Neuronal stem cell (in vitro differentiated cells): ENCODE data around the gene NRARP.

ENCODE experiments used
- DNase-seq: peaks from one replicate; pipeline ENCODE4 v3.0.0-alpha.2; 2013; ENCODE audit warnings: low spot score
- H2AFZ ChIP-seq: one replicate; pipeline ENCODE4 v1.6.1; 2013; ENCODE audit warnings: mild to moderate bottlenecking, low read length, inconsistent platforms
- H2AK5ac ChIP-seq: 2 replicates; pipeline ENCODE4 v1.6.1; 2013; ENCODE audit warnings: low read depth, mild to moderate bottlenecking, inconsistent platforms, low read length, moderate library complexity, mixed read lengths
- H2BK120ac ChIP-seq: 2 replicates; pipeline ENCODE4 v1.6.1; 2013; ENCODE audit warnings: low read depth, mild to moderate bottlenecking, inconsistent platforms, low read length, moderate library complexity, mixed read lengths
- H2BK12ac ChIP-seq: one replicate; pipeline ENCODE4 v1.6.1; 2013; ENCODE audit warnings: low read length, inconsistent platforms
- H2BK15ac ChIP-seq: 2 replicates; pipeline ENCODE4 v1.6.1; 2013; ENCODE audit warnings: mild to moderate bottlenecking, low read length, inconsistent platforms, mixed read lengths
- H2BK5ac ChIP-seq: one replicate; pipeline ENCODE4 v1.6.1; 2013; ENCODE audit warnings: inconsistent platforms, mild to moderate bottlenecking, low read length, moderate library complexity
- H3K14ac ChIP-seq: one replicate; pipeline ENCODE4 v1.6.1; 2013; ENCODE audit warnings: low read length, inconsistent platforms
- H3K18ac ChIP-seq: 2 replicates; pipeline ENCODE4 v1.6.1; 2013; ENCODE audit warnings: low read length, inconsistent platforms
- H3K23ac ChIP-seq: 2 replicates; pipeline ENCODE4 v1.6.1; 2013; ENCODE audit warnings: low read depth, mild to moderate bottlenecking, mixed read lengths, low read length, inconsistent platforms; ENCODE audit not compliant: poor library complexity
- H3K27ac ChIP-seq: replicated peaks from 3 replicates; pipeline ENCODE4 v1.5.1; 2013; ENCODE audit warnings: low read length, inconsistent platforms
- H3K27me3 ChIP-seq, 3 experiments: 2 replicates each; pipeline ENCODE4 v1.6.1; 2013; ENCODE audit warnings: low read length in 3 of 3, mild to moderate bottlenecking in 2 of 3, inconsistent platforms in 1 of 3, low read depth in 1 of 3, mixed read lengths in 1 of 3, moderate library complexity in 1 of 3; ENCODE audit not compliant: control insufficient read depth in 3 of 3, insufficient read depth in 3 of 3
- H3K36me3 ChIP-seq, 2 donors: replicated peaks in 1 of 2; 2 replicates each; pipeline ENCODE4 v1.6.1; 2013; ENCODE audit warnings: low read length in 2 of 2; ENCODE audit not compliant: control insufficient read depth in 2 of 2, insufficient read depth in 2 of 2
- H3K4ac ChIP-seq: 2 replicates; pipeline ENCODE4 v1.6.1; 2013; ENCODE audit warnings: inconsistent platforms, mild to moderate bottlenecking, low read length, moderate library complexity
- H3K4me1 ChIP-seq, 2 donors: 1 replicate in 1 of 2; 2 replicates in 1 of 2; pipeline ENCODE4 v1.6.1; 2013; ENCODE audit warnings: low read length in 2 of 2, low read depth in 1 of 2; ENCODE audit not compliant: control insufficient read depth in 2 of 2, insufficient read depth in 1 of 2
- H3K4me2 ChIP-seq: one replicate; pipeline ENCODE4 v1.6.1; 2013; ENCODE audit warnings: mild to moderate bottlenecking, low read length, inconsistent platforms; ENCODE audit not compliant: insufficient read depth, poor library complexity, severe bottlenecking
- H3K4me3 ChIP-seq, 2 donors: 2 replicates each; pipeline ENCODE4 v1.5.1; 2013; ENCODE audit warnings: low read length in 2 of 2, mild to moderate bottlenecking in 2 of 2, inconsistent platforms in 1 of 2, moderate library complexity in 1 of 2
- H3K79me1 ChIP-seq: one replicate; pipeline ENCODE4 v1.6.1; 2013; ENCODE audit warnings: low read depth, mild to moderate bottlenecking, inconsistent platforms, low read length, moderate library complexity
- H3K9ac ChIP-seq: one replicate; pipeline ENCODE4 v1.6.1; 2013; ENCODE audit warnings: mild to moderate bottlenecking, low read depth, low read length, inconsistent platforms; ENCODE audit not compliant: poor library complexity
- H3K9me3 ChIP-seq, 2 donors: replicated peaks in 1 of 2; 2 replicates each; pipeline versions ENCODE3 to v1.6.1; 2013; ENCODE audit warnings: low read length in 2 of 2, mild to moderate bottlenecking in 2 of 2, inconsistent platforms in 1 of 2, low read depth in 1 of 2, mixed read lengths in 1 of 2, moderate library complexity in 1 of 2; ENCODE audit not compliant: control insufficient read depth in 2 of 2, insufficient read depth in 1 of 2
- H4K8ac ChIP-seq: one replicate; pipeline ENCODE4 v1.6.1; 2013; ENCODE audit warnings: low read depth, mild to moderate bottlenecking, inconsistent platforms, low read length, moderate library complexity
- H4K91ac ChIP-seq: one replicate; pipeline ENCODE4 v1.6.1; 2013; ENCODE audit warnings: low read length, low read depth, mild to moderate bottlenecking, inconsistent platforms; ENCODE audit not compliant: poor library complexity
- WGBS, 2 donors: extraction: QIAGEN DNeasy Blood & Tissue Kit; methylation state at CpG; one replicate each; pipeline ENCODE4 v1.1.7; 2013; ENCODE audit warnings: missing lambda C conversion rate in 2 of 2, mixed read lengths in 1 of 2; ENCODE audit not compliant: insufficient read length in 2 of 2, insufficient replicate concordance in 1 of 2; ENCODE audit errors: extremely low coverage in 2 of 2; 5-methylcytosine and 5-hydroxymethylcytosine counted together

Gene NRARP

GRCh38 chr9:137297966-137298365 lies 4.1 kb downstream of the NRARP start:
- H3K4me2 ChIP-seq: no peak overlapping the region
- H2BK15ac ChIP-seq: peak overlapping the region; percentile 75
- no peak overlapping the region for H2BK120ac ChIP-seq
- H2AK5ac ChIP-seq: peak overlapping the region; percentile 85
- peaks cover 6% of the 10 kb centered on the region for H3K79me1 ChIP-seq
- H4K8ac ChIP-seq: no peak overlapping the region
- H3K36me3 ChIP-seq: peaks cover 5 to 14% of the 10 kb centered on the region in 2 donors
- H3K27ac ChIP-seq: no peak overlapping the region
- H3K18ac ChIP-seq: peak overlapping the region; percentile 35
- H3K9me3 ChIP-seq: peaks cover 0 to 9% of the 10 kb centered on the region in 2 donors
- H3K4me1 ChIP-seq: peaks cover 32 to 35% of the 10 kb centered on the region in 2 donors
- peak overlapping the region; percentile 58 for H2BK5ac ChIP-seq
- no CpG with 5 or more reads among the region's 7 CpGs for WGBS, 2 donors
- H2AFZ ChIP-seq: no peak overlapping the region
- no peak overlapping the region for H4K91ac ChIP-seq
- H2BK12ac ChIP-seq: peak overlapping the region; percentile 41
- H3K27me3 ChIP-seq: peaks cover 0 to 13% (median 2%) of the 10 kb centered on the region in 3 experiments
- H3K4me3 ChIP-seq: no peak overlapping the region
- no peak overlapping the region for H3K9ac ChIP-seq
- H3K4ac ChIP-seq: no peak overlapping the region
- H3K14ac ChIP-seq: no peak overlapping the region
- no peak for DNase-seq
- no peak overlapping the region for H3K23ac ChIP-seq

GRCh38 chr9:137296670-137297664 lies 5.1 kb downstream of the NRARP start:
- Histone ChIP-seq H2BK120ac (peak overlapping the region; percentile 97), H3K4me2 (peak overlapping the region; percentile 62), H2BK12ac (peak overlapping the region; percentile 99), H3K9ac (peak overlapping the region; percentile 67), H3K18ac (peak overlapping the region; percentile 97), H3K36me3 (peaks cover 5 to 14% of the 10 kb centered on the region in 2 donors), H4K8ac (peak overlapping the region; percentile 29), H3K27me3 (peaks cover 0 to 11% (median 2%) of the 10 kb centered on the region in 3 experiments), H3K9me3 (peaks cover 0 to 10% of the 10 kb centered on the region in 2 donors), H3K4me1 (peaks cover 28 to 31% of the 10 kb centered on the region in 2 donors), H2BK15ac (peak overlapping the region; percentile 99), H2AFZ (peak overlapping the region; percentile 87), H3K23ac (peak overlapping the region; percentile 97), H3K4me3 (peak overlapping the region; percentile 46 to 49), H3K4ac (peak overlapping the region; percentile 93), H3K14ac (peak overlapping the region; percentile 79), H4K91ac (no peak overlapping the region), H3K79me1 (peaks cover 6% of the 10 kb centered on the region), H3K27ac (peak overlapping the region; percentile 75), H2BK5ac (no peak overlapping the region), H2AK5ac (peak overlapping the region; percentile 100)
- DNase-seq: no peak
- WGBS, 2 donors: no CpG with 5 or more reads among the region's 24 CpGs

DNA sequence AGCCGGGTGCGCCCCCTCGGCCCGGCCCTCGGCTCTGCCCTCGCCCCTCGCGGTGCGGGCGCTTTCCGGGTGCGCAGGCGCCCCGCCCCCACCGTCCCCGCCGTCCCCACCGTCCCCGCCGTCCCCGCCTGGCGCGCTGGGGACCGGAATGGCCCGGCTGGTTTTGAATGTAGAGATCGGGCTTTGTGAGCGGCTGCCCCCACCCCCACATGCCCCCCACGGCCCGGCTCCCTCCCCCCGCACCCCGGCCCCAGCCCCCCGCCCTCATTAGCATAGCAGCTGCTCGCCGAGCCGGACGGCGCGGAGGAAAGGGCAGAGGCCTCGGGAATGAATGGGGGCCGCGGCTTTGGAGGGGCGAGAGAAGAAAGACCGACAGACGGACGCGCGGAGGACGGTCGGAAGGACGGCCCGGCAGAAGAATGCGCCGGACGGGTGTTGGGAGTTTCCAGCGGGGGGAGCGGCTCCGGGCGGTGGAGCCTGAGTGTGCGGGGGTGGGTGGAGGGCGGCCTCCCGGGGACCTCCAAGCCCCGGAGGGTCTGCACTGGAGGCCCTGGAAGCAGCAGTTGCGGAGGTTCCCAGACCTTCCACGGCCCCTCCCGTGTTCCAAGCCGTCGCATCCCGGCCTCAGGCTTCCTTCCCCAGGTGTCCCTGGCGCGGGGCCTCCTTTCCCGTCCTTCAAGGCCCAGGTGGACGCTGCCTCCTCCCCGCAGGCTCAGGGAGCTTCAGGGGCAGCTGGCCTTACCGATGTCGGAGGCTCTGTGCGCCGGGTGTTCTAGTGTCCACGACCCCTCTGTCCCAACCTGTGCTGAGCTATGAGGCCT lies 6.0 kb downstream of the NRARP start:
- peaks cover 5 to 14% of the 10 kb centered on the region in 2 donors for H3K36me3 ChIP-seq
- peak overlapping the region; percentile 87 for H2AFZ ChIP-seq
- H3K4me1 ChIP-seq: peaks cover 28 to 31% of the 10 kb centered on the region in 2 donors
- H3K4me3 ChIP-seq: peak overlapping the region; percentile 46 to 78
- peak overlapping the region; percentile 100 for H2AK5ac ChIP-seq
- peak overlapping the region; percentile 99 for H2BK12ac ChIP-seq
- H3K9me3 ChIP-seq: peaks cover 0 to 10% of the 10 kb centered on the region in 2 donors
- H3K18ac ChIP-seq: peak overlapping the region; percentile 97
- no peak overlapping the region for H4K91ac ChIP-seq
- H2BK15ac ChIP-seq: peak overlapping the region; percentile 99
- peak overlapping the region; percentile 79 for H3K14ac ChIP-seq
- H3K27ac ChIP-seq: peak overlapping the region; percentile 75
- H3K4ac ChIP-seq: peak overlapping the region; percentile 93
- no peak overlapping the region for H2BK5ac ChIP-seq
- peak overlapping the region; percentile 29 for H4K8ac ChIP-seq
- WGBS, 2 donors: no CpG with 5 or more reads among the region's 78 CpGs
- H3K9ac ChIP-seq: peak overlapping the region; percentile 86
- H3K23ac ChIP-seq: peak overlapping the region; percentile 97
- peaks cover 2% of the 10 kb centered on the region for H3K79me1 ChIP-seq
- peak overlapping the region; percentile 83 for H3K4me2 ChIP-seq
- DNase-seq: peak; percentile 62
- peaks cover 0 to 11% (median 2%) of the 10 kb centered on the region in 3 experiments for H3K27me3 ChIP-seq
- H2BK120ac ChIP-seq: peak overlapping the region; percentile 97
